NOMO-1 (cell line): ENCODE data around the gene RYR1.
"Not testable (repeated sequence)": the region's sequence is repeated elsewhere in the genome, so short reads cannot be mapped to it uniquely, and the experiment has no call there.

ENCODE experiments used
- DNase-seq, 2 experiments: peaks; one replicate each; lab custom pipeline; 2025; ENCODE audit not compliant: unreplicated experiment in 2 of 2; lab: John Stamatoyannopoulos, UW

The RYR1 gene

DNA sequence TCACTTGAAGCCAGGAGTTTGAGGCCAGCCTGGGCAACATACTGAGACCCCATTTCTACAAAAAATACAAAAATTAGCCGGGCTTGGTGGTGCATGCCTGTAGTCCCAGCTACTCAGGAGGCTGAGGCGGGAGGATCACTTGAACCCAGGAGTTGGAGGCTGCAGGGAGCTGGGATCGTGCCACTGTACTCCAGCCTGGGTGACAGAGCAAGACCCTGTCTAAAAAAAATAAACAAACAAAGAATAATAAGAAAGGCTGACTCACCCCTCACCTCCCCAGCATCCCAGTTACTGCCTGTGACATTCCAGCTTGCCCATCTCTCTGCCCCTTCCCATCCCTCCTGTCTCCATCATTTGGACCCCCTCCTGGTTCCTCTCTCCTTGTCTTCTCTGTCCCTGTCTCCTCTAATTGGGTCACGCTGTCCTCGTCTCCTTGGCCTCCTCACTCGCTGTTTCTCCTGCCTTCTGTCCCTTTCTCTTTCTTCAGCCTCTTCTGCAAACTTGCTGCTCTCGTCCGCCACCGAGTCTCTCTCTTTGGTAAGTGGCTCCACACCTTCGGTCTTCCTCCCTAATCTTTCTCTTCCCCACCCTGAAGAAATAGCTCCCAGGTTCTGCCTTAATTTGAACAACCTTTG is 77.7 kb downstream of the RYR1 start:
- no peak for DNase-seq

DNA sequence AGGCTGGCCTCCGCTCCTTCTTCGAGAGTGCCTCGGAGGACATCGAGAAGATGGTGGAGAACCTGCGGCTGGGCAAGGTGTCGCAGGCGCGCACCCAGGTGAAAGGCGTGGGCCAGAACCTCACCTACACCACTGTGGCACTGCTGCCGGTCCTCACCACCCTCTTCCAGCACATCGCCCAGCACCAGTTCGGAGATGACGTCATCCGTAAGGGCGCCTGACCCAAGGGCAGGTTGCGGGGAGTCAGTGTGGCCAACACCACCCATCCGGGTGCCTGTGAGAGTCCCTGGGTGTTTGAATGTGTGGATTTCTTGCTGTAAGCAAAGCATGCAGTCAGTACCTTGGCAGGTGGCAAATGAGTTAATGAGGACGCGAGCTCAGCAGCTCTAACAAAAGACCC is 78.8 kb downstream of the RYR1 start:
- no peak for DNase-seq

DNA sequence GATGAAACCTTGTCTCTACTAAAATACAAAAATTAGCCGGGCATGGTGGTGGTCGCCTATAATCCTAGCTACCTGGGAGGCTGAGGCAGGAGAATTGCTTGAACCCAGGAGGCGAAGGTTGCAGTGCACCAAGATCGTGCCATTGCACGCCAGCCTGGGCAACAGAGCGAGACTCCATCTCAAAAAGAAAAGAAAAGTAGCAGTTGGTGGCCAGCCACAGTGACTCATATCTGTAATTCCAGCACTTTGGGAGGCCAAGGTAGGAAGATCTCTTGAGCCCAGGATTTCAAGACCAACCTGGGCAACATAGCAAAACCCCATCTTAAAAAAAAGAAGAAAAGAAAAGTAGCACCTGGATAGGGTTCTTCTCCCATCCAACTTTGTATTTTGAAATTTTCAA is 79.7 kb downstream of the RYR1 start:
- not testable (repeated sequence) for DNase-seq

DNA sequence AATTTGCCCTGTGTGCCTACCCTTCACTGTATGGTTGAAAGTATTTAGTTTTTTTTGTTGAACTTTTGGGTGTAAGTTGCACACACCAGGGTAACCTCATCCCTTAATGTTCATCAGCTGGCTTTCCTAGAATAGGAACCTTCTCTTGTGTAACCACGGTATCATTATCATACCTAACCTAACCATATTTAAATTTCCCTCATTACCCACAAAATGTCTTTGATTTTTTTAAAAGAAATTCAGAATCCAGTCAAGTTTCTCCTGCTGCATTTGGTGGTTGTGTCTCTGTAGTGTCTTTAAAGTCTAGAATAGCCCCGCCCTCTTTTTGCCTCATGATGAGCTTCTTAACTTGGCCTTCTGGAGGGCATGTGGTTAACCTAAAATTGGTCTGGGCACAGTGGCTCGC is 80.3 kb downstream of the RYR1 start:
- peak in 1 of 2 experiments; percentile 13 for DNase-seq

DNA sequence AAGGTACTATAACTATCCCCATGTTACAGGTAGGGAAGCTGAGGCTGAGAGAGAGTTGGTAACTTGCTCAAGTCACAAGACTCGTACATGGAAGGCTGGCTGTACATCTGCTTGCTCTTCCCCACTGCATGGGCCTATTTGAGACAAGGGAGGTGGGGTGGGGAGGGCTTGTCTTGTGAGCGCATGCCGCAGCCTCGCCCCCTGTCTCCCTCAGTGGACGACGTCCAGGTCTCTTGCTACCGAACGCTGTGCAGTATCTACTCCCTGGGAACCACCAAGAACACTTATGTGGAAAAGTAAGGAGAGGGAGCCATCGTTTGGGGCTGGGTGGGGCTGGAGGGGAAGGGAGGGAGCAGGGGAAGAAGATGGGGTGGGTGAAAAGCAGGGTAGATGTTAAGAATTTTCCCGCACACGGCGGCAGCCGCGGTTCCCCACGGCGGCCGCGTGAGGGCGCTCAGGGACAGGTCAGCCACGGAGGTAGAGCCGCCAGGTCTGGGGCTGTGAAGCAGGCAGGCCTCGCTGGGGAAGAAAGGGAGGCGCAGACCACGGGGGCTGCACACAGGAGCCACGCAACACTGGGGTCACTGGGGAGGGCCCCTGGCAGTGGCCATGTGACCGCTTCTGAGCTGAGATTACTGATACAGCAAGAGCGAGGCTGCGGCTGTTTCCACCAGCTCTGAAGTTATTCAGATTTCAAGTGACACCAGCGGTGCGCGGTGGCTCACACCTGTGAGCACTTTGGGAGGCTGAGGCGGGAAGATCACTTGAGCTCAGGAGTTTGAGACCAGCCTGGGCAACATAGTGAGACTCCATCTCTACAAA is 81.5 kb downstream of the RYR1 start:
- peak; percentile 23 to 50 for DNase-seq

GRCh38 chr19:38515896-38516295 is 82.4 kb downstream of the RYR1 start:
- no peak for DNase-seq

GRCh38 chr19:38516802-38517201 is 83.3 kb downstream of the RYR1 start:
- DNase-seq = no peak

DNA sequence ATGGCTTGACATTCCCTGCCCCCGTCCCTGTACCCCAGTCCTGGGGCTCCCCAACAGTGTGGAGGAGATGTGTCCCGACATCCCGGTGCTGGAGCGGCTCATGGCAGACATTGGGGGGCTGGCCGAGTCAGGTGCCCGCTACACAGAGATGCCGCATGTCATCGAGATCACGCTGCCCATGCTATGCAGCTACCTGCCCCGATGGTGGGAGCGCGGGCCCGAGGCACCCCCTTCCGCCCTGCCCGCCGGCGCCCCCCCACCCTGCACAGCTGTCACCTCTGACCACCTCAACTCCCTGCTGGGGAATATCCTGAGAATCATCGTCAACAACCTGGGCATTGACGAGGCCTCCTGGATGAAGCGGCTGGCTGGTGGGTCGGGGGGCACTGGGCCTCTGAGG is 83.8 kb downstream of the RYR1 start:
- DNase-seq = no peak

DNA sequence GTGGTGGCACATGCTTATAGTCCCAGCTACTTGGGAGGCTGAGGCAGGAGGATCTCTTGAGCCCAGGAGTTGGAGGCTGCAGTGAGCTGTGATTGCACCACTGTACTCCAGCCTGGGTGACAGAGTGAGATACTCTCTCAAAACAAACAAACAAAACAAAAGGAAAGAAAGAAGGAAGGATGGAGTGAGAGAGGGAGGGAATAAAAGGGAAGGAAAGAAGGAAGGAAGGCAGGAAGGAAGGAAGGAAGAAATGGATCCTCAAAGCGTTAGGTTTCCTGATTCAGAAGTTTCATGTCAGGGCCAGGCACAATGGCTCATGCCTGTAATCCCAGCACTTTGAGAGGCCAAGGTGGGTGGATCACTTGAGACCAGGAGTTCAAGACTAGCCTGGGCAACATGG is 84.5 kb downstream of the RYR1 start:
- DNase-seq = not testable (repeated sequence)

GRCh38 chr19:38519168-38519567 is 85.7 kb downstream of the RYR1 start:
- DNase-seq = no peak

DNA sequence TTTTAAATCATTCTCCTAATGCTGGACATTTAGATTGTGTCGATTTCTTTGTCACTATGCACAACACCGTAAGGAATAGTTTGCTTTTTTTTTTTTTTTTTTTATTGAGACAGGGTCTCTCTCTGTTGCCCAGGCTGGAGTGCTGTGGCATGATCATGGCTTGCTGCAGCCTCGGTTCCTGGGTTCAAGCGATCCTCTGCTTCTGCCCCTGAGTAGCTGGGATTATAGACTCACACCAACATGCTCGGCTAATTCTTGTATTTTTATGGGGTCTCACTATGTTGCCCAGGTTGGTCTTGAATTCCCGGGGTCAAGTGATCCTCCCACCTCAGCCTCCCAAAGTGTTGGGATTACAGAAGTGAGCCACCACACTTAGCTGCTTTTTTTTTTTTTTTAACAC is 86.5 kb downstream of the RYR1 start:
- no peak for DNase-seq

DNA sequence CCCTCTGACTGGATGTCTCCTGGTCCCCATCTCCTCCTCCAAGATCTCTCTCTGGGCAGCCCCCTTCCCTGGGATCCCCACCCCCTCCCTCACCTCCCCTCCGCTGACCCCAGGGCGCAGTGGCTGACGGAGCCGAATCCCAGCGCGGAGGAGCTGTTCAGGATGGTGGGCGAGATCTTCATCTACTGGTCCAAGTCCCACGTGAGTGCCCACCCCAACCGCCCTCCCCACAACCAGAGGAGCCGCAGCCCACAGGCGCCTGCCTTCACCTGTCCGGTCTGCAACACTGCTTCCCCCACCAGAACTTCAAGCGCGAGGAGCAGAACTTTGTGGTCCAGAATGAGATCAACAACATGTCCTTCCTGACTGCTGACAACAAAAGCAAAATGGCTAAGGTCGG is 89.4 kb downstream of the RYR1 start:
- no peak for DNase-seq

DNA sequence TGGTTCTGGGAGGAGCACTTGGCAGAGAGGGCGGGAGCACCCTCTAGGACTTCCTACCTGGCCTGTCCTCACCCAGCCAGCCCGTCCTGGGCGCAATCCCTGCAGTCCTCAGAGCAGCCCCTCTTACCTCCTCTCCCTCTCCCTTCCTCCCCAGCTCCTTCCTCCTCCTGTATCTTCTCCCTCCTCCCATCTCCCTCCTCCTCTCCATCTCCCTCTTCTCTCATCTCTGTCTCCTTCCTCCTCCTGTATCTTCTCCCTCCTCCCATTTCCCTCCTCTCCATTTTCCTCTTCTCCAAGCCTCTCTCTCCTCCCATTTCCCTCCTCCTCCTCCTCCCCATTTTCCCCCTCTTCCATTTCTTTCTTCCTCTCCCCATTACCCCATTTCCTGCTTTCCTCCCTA is 89.8 kb downstream of the RYR1 start:
- DNase-seq = no peak

DNA sequence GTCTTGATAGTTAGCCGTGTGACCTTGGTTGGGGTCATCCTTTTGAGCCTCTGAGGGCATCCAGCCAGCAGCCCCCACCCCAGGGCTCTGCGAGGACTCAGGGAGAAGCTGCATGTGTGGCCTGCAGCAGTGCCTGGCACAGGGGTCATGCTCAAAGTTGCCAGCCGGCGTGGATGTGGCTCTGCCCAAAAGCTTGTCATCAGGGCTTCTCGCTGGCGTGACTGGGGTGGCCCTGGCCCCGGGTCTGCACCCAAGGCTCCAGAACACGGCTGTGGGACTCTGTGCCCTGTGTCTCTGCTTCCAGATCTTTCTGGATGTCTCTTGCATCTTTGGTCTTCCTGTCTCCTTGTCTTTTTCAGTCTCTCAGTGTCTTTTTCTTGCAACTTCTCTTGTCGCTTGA is 90.9 kb downstream of the RYR1 start:
- no peak for DNase-seq

DNA sequence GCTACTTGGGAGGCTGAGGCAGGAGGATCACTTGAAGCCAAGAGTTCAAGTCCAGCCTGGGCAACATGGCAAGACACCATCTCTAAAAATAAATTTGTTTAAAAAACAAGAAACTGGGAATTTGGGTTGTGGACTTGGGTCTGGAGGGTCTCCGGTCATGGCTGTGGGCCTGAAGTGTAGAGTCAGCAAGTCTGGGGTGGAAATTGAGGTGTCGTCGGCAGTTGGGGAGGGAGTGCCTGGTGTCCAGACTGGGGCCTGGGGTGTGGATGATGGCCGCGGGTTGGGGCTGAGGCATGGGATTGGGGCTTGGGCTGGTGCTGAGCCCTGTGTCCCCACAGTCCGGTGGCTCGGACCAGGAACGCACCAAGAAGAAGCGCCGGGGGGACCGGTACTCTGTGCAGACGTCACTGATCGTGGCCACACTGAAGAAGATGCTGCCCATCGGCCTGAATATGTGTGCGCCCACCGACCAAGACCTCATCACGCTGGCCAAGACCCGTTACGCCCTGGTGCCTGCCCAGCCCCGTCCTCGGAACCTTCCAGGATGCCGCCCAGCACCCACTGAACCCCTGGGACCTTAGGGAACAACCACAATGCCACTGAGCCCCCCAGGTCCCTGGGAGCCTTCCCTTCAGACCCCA is 91.6 kb downstream of the RYR1 start:
- DNase-seq = no peak

DNA sequence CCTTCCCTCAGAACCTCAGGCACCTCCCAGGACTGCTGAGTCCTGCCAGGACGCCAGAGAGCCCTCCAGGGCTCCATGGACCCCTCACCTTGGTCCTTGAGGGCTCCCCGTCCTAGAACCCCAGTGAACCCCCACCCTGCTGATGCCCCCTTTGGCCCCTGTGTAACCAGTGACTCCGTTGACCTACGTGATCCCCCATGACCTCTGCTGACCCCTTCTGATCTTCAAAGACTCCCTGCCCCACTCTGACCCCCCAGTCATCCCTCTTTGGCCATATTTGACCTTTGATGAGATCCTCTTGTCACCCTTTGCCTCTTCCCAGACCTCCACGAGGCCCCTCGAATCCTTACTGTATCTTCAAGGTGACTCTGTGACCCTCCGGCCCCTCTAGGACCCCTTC is 92.9 kb downstream of the RYR1 start:
- no peak for DNase-seq

- no peak for DNase-seq
Measured at GRCh38 chr19:38527466-38528136, 94.1 kb downstream of the RYR1 start.

DNA sequence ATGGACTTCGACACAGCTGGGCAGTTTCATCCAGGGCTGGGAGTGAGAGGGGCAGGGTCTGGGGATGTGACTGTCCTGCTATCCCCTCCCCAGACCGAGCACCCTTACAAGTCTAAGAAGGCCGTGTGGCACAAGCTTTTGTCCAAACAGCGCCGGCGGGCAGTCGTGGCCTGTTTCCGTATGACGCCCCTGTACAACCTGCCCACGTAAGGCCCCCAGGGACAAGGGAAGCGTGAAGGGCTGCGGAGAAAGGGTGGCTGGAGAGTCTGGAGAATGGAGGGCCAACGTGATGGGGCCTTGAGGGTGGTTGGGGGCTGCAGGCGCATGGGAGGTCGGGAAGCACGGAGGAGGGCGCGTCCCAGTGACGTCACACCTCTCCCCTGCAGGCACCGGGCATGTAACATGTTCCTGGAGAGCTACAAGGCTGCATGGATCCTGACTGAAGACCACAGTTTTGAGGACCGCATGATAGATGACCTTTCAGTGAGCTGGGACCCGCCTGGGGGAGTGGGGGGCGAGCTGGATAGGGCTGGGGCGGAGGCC is 94.8 kb downstream of the RYR1 start:
- no peak for DNase-seq

DNA sequence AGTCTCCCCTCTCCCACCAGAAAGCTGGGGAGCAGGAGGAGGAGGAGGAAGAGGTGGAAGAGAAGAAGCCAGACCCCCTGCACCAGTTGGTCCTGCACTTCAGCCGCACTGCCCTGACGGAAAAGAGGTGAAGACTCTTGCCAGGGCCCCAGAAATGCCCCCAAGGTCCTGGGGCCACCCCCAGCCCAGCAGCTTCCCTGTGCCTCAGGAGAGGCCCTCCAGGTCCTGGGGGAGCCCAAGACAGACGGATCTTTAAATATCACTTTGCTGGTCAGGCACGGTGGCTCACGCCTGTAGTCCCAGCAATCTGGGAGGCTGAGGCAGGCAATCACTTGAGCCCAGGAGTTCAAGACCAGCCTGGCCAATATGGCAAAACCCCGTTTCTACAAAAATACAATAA is 95.4 kb downstream of the RYR1 start:
- no peak for DNase-seq

GRCh38 chr19:38531515-38531914 is 98.0 kb downstream of the RYR1 start:
- DNase-seq = no peak

GRCh38 chr19:38532939-38533338 is 99.4 kb downstream of the RYR1 start:
- DNase-seq = no peak
